ENCODE data around the gene TNFRSF13B.
"Not testable (repeated sequence)": the region's sequence is repeated elsewhere in the genome, so short reads cannot be mapped to it uniquely, and the experiment has no call there.

TNFRSF13B gene

DNA sequence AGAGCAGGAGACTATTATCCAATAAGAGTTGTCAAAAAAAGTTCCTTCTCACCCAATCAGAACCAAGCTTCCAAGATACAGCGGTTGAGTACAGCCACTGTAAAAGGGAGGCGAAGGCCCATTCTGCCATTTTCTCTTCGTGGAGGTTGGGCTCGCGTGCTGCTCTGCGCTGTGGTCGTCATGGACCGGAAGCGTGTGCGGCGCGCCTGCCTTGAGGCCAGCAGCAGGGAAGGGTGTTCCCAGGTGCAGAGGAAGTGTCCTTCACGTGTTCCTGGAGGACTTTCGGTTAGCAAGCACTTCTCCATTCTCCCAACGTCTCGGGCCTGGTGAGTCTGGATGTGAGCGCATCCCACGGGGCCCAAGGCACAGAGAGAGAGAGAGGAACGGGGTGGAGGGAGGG lies 78.4 kb downstream of the TNFRSF13B start:
- not testable (repeated sequence) for H3K9ac ChIP-seq (ENCODE audit: low read length); H3K79me2 ChIP-seq (ENCODE audit: low read length); H3K4me1 ChIP-seq (ENCODE audit: low read length); H3K27me3 ChIP-seq (ENCODE audit: low read depth, low read length); H3K36me3 ChIP-seq (replicated peaks; ENCODE audit: low read depth, low read length); H3K4me3 ChIP-seq (ENCODE audit: low read length); H2AFZ ChIP-seq (ENCODE audit: low read depth, low read length); H3K9me3 ChIP-seq (ENCODE audit: insufficient read depth, low read length); H4K20me1 ChIP-seq (ENCODE audit: insufficient read depth, low read length); H3K27ac ChIP-seq (ENCODE audit: low read length); H3K4me2 ChIP-seq (ENCODE audit: low read length)

DNA sequence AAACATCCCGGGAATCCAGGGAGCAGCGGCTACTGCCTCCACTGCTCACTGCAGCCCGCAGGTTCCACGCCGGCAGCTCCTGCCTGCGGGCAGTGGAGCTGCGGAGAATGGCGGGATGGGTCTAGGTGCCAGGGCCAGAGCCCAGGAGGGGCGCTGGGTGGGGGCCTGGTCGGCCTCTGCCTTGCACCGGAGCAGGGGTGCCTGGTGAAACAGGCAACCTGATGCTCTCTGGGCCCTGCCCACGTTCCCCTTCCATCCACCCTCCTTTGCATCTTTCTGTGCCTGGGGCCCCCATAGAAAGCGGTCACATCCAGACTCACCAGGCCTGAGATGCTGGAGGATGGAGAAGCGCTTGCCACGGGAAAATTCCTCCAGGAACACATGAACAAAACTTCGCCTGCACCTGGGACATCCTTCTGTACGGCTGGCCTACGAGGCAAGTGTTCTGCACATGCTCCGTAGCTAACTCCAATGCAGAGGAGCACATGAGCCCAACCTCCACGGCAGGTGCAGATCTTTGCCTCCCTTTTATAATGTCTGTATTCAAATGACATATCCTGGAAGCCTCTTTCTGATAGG lies 79.0 kb downstream of the TNFRSF13B start:
- not testable (repeated sequence) for H3K4me2 ChIP-seq (ENCODE audit: low read length); H2AFZ ChIP-seq (ENCODE audit: low read depth, low read length); H3K4me1 ChIP-seq (ENCODE audit: low read length); H3K27ac ChIP-seq (ENCODE audit: low read length); H3K79me2 ChIP-seq (ENCODE audit: low read length); H4K20me1 ChIP-seq (ENCODE audit: insufficient read depth, low read length); H3K27me3 ChIP-seq (ENCODE audit: low read depth, low read length); H3K9ac ChIP-seq (ENCODE audit: low read length); H3K9me3 ChIP-seq (ENCODE audit: insufficient read depth, low read length); H3K36me3 ChIP-seq (replicated peaks; ENCODE audit: low read depth, low read length); H3K4me3 ChIP-seq (ENCODE audit: low read length)

DNA sequence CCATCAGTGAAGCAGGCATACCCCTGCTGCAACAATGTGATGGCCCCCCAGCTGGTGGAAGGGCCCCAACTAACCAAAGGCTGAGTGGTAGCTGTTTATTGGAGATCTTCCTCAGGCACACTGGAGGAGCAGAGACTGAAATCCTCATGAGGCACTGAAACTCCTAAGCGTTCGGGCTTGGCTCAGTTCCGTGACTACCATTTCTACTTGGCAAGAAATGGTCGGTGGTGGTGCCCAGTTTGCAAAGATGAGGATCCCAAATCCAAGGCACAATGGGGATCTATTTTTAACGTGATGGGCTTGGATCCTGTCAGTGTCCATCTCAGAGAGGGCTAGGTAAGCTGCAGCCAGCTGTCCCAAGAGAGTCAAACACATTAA lies 82.8 kb downstream of the TNFRSF13B start:
- Histone ChIP-seq H3K4me3 (ENCODE audit: low read length) (no peak overlapping the region), H2AFZ (ENCODE audit: low read depth, low read length) (no peak overlapping the region), H3K27me3 (ENCODE audit: low read depth, low read length) (no peaks in the 10 kb centered on the region), H3K36me3 (replicated peaks; ENCODE audit: low read depth, low read length) (no peaks in the 10 kb centered on the region), H3K79me2 (ENCODE audit: low read length) (no peaks in the 10 kb centered on the region), H3K9me3 (ENCODE audit: insufficient read depth, low read length) (no peaks in the 10 kb centered on the region), H3K27ac (ENCODE audit: low read length) (no peak overlapping the region), H3K4me1 (ENCODE audit: low read length) (peaks cover 9% of the 10 kb centered on the region), H3K9ac (ENCODE audit: low read length) (no peak overlapping the region), H4K20me1 (ENCODE audit: insufficient read depth, low read length) (no peaks in the 10 kb centered on the region), H3K4me2 (ENCODE audit: low read length) (no peak overlapping the region)
- TF ChIP-seq EZH2phosphoT487 (IDR thresholded peaks at IDR 0.05; ENCODE audit: low read depth): no peak
- TF ChIP-seq, protein P1, sequence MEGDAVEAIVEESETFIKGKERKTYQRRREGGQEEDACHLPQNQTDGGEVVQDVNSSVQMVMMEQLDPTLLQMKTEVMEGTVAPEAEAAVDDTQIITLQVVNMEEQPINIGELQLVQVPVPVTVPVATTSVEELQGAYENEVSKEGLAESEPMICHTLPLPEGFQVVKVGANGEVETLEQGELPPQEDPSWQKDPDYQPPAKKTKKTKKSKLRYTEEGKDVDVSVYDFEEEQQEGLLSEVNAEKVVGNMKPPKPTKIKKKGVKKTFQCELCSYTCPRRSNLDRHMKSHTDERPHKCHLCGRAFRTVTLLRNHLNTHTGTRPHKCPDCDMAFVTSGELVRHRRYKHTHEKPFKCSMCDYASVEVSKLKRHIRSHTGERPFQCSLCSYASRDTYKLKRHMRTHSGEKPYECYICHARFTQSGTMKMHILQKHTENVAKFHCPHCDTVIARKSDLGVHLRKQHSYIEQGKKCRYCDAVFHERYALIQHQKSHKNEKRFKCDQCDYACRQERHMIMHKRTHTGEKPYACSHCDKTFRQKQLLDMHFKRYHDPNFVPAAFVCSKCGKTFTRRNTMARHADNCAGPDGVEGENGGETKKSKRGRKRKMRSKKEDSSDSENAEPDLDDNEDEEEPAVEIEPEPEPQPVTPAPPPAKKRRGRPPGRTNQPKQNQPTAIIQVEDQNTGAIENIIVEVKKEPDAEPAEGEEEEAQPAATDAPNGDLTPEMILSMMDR (IDR thresholded peaks at IDR 0.05; ENCODE audit: low read depth, low read length): no peak

Data from OCI-LY3 (cell line).